HepG2 (cell line): ENCODE results near the gene BAIAP2L2. TPM values are rescaled to one million over a fixed set of nuclear protein-coding genes. Genes with fewer than 3 reads are reported as not detected.

Source experiments
- ARID3A ChIP-seq: IDR thresholded peaks from 2 replicates; pipeline ENCODE4 v1.6.1; 2012; ENCODE audit warnings: low read depth, low read length, improper control_type of control experiment
- BATF2 ChIP-seq: sonication (generic); formaldehyde crosslinking; IDR thresholded peaks from 2 replicates; pipeline ENCODE4 v1.8.0; 2022; ENCODE audit warnings: mild to moderate bottlenecking, missing genetic modification reagents, moderate library complexity
- CBX2 ChIP-seq, 2 experiments: fragments of 200-600 bp in 1 of 2; sonication (generic); formaldehyde crosslinking in 1 of 2; IDR thresholded peaks; 2 replicates each; pipeline versions ENCODE4 v1.7.0 to v1.8.1; 2018 to 2022; ENCODE audit warnings: low read depth in 2 of 2, low read length in 1 of 2, mild to moderate bottlenecking in 1 of 2, missing genetic modification reagents in 1 of 2
- ELF4 ChIP-seq: sonication (generic); formaldehyde crosslinking; IDR thresholded peaks from 2 replicates; pipeline ENCODE4 v1.5.0; 2020; ENCODE audit warnings: missing genetic modification reagents, mild to moderate bottlenecking, moderate library complexity, borderline replicate concordance
- HNRNPLL ChIP-seq: fragments of 200-400 bp; formaldehyde crosslinking; IDR thresholded peaks from 2 replicates; pipeline ENCODE4 v1.6.1; 2017; ENCODE audit warnings: mild to moderate bottlenecking, low read depth, low read length; ENCODE audit not compliant: poor library complexity, severe bottlenecking
- ISX ChIP-seq: sonication (generic); formaldehyde crosslinking; conservative IDR thresholded peaks from 2 replicates; pipeline ENCODE4 v1.5.0; 2020; ENCODE audit warnings: missing genetic modification reagents
- KMT2A ChIP-seq: sonication (generic); formaldehyde crosslinking; IDR thresholded peaks from 2 replicates; pipeline ENCODE4 v1.4.0; 2020; ENCODE audit warnings: missing genetic modification reagents
- NCOA5 ChIP-seq: sonication (generic); formaldehyde crosslinking; IDR thresholded peaks from 2 replicates; pipeline ENCODE4 v1.4.0; 2020; ENCODE audit warnings: missing genetic modification reagents
- NFRKB ChIP-seq: fragments of 450-650 bp; IDR thresholded peaks from 2 replicates; pipeline ENCODE4 v1.6.1; 2017
- RAD21 ChIP-seq: fragments of 450-650 bp; formaldehyde crosslinking; IDR thresholded peaks from 2 replicates; pipeline ENCODE4 v1.5.0; 2020; ENCODE audit warnings: mild to moderate bottlenecking
- SETDB1 ChIP-seq: sonication (generic); formaldehyde crosslinking; IDR thresholded peaks from 2 replicates; pipeline ENCODE4 v1.5.1; 2020; ENCODE audit warnings: missing genetic modification reagents, mild to moderate bottlenecking, borderline replicate concordance
- SNRNP70 ChIP-seq: fragments of 200-400 bp; formaldehyde crosslinking; IDR thresholded peaks from 2 replicates; pipeline ENCODE4 v1.6.1; 2017; ENCODE audit warnings: mild to moderate bottlenecking, low read depth, low read length, moderate library complexity
- XBP1 ChIP-seq: sonication (generic); formaldehyde crosslinking; IDR thresholded peaks from 2 replicates; pipeline ENCODE4 v1.5.0; 2020; ENCODE audit warnings: missing genetic modification reagents
- ZBTB20 ChIP-seq: sonication (generic); formaldehyde crosslinking; IDR thresholded peaks from 2 replicates; pipeline ENCODE4 v1.8.1; 2023; ENCODE audit warnings: missing genetic modification reagents, low read depth, mild to moderate bottlenecking, borderline replicate concordance
- ZBTB33 ChIP-seq: sonication (generic); formaldehyde crosslinking; IDR thresholded peaks from 2 replicates; pipeline ENCODE4 v1.4.0; 2020; ENCODE audit warnings: missing genetic modification reagents
- ZBTB46 ChIP-seq: sonication (generic); formaldehyde crosslinking; IDR thresholded peaks from 2 replicates; pipeline ENCODE4 v1.4.0; 2020; ENCODE audit warnings: mild to moderate bottlenecking, missing genetic modification reagents, borderline replicate concordance
- ZFP36L2 ChIP-seq: sonication (generic); formaldehyde crosslinking; IDR thresholded peaks from 2 replicates; pipeline ENCODE4 v1.4.0; 2020; ENCODE audit warnings: missing genetic modification reagents
- ZNF234 ChIP-seq: sonication (generic); formaldehyde crosslinking; conservative IDR thresholded peaks from 2 replicates; pipeline ENCODE4 v1.5.1; 2020; ENCODE audit warnings: mild to moderate bottlenecking, missing genetic modification reagents
- ZNF333 ChIP-seq: sonication (generic); formaldehyde crosslinking; IDR thresholded peaks from 2 replicates; pipeline ENCODE4 v1.4.0; 2020; ENCODE audit warnings: mild to moderate bottlenecking, missing genetic modification reagents, borderline replicate concordance
- ZNF468 ChIP-seq: sonication (generic); formaldehyde crosslinking; IDR thresholded peaks from 2 replicates; pipeline ENCODE4 v1.8.0; 2022; ENCODE audit warnings: mild to moderate bottlenecking, moderate library complexity, missing genetic modification reagents
- ZNF550 ChIP-seq: sonication (generic); formaldehyde crosslinking; IDR thresholded peaks from 2 replicates; pipeline ENCODE4 v1.4.0; 2020; ENCODE audit warnings: mild to moderate bottlenecking, missing genetic modification reagents, borderline replicate concordance
- polyA plus RNA-seq, 8 experiments: library from polyadenylated mRNA; depleted of rRNA in 3 of 8; stranded (reverse) in 7 of 8; unstranded in 1 of 8; fragments of >200 nt; fragmentation: Illumina TruSeq in 4 of 8; extraction: Trizol in 4 of 8; gene quantifications; 2 replicates each; pipeline versions ENCODE4 v1.2.1 to v1.2.3, GENCODE V29; 2011 to 2016; ENCODE audit warnings: low read depth in 4 of 8, missing spikeins in 1 of 8, mixed read lengths in 1 of 8; ENCODE audit not compliant: insufficient read depth in 1 of 8
- total RNA-seq, 5 experiments: library from RNA; depleted of rRNA; stranded (reverse); fragments of >200 nt; fragmentation: Illumina TruSeq; extraction: Trizol; gene quantifications; 2 replicates each; pipeline ENCODE4 v1.2.3, GENCODE V29; 2016; ENCODE audit warnings: low read depth in 1 of 5

Gene BAIAP2L2
- total and polyA plus RNA-seq, 2 of the 13 experiments (the other 11 are each of a cell fraction or from before 2014, with no cell fraction given): 4.4 to 7.5 TPM

- TF ChIP-seq BATF2 (CRISPR knock-in tag) (no peak), ZBTB20 (CRISPR knock-in tag) (no peak; the same call in 1 of the 2 replicates), KMT2A (CRISPR knock-in tag) (0 out of 2 replicates have a peak, but pooled peaks have one; percentile 59), NCOA5 (CRISPR knock-in tag) (no peak), CBX2 (IDR thresholded peaks at IDR 0.05; ENCODE audit: low read depth, low read length) (no peak), CBX2 (CRISPR knock-in tag; IDR thresholded peaks at IDR 0.05; ENCODE audit: low read depth) (no peak), HNRNPLL (peak; percentile 51), ELF4 (CRISPR knock-in tag) (no peak; the same call in 1 of the 2 replicates), NFRKB (no peak), ZNF234 (CRISPR knock-in tag) (no peak), ZBTB46 (CRISPR knock-in tag) (no peak), RAD21 (CRISPR knock-in tag) (no peak), ARID3A (no peak), ZNF550 (CRISPR knock-in tag) (no peak), XBP1 (CRISPR knock-in tag) (no peak), SETDB1 (CRISPR knock-in tag) (no peak), ZFP36L2 (CRISPR knock-in tag) (no peak), ZNF333 (CRISPR knock-in tag) (no peak), SNRNP70 (no peak), ZNF468 (CRISPR knock-in tag) (no peak), ZBTB33 (CRISPR knock-in tag) (peak; percentile 29), ISX (no peak)
Measured at GRCh38 chr22:38107692-38108515, 2.6 kb downstream of the BAIAP2L2 start (continued).
